ENCODE measurements around the gene LY6G6F. TPM values are rescaled to one million over a fixed set of nuclear protein-coding genes. Genes with fewer than 3 reads are reported as not detected.

LY6G6F gene
- total RNA-seq, 1 donor from 2014 or later = not detected

- no peak for DNase-seq
Observed at GRCh38 chr6:31723980-31724691, 17.5 kb downstream of the LY6G6F start.

GRCh38 chr6:31725502-31726350, 19.1 kb downstream of the LY6G6F start:
- DNase-seq = no peak

GRCh38 chr6:31727034-31727716, 20.5 kb downstream of the LY6G6F start:
- no peak for DNase-seq

GRCh38 chr6:31727717-31728671, 21.3 kb downstream of the LY6G6F start:
- DNase-seq = no peak

- DNase-seq = no peak
Observed at GRCh38 chr6:31728767-31729514, 22.3 kb downstream of the LY6G6F start, which contains the start of gene DDAH2. Gene DDAH2 (minus strand): TSS chr6:31729299. CDS start chr6:31729161, 138 bp downstream.

- DNase-seq = peak; percentile 48
Observed at GRCh38 chr6:31729515-31729978, 22.9 kb downstream of the LY6G6F start.

GRCh38 chr6:31729979-31730630, 23.4 kb downstream of the LY6G6F start:
- peak; percentile 27 for DNase-seq

GRCh38 chr6:31730631-31731086, 24.0 kb downstream of the LY6G6F start:
- no peak for DNase-seq

GRCh38 chr6:31732029-31732428, 25.4 kb downstream of the LY6G6F start:
- DNase-seq = no peak

GRCh38 chr6:31733734-31734133, 27.1 kb downstream of the LY6G6F start:
- DNase-seq = no peak

GRCh38 chr6:31734247-31734820, 27.7 kb downstream of the LY6G6F start:
- no peak for DNase-seq

GRCh38 chr6:31734821-31735406, 28.2 kb downstream of the LY6G6F start:
- DNase-seq = no peak

GRCh38 chr6:31736021-31736767, 29.5 kb downstream of the LY6G6F start, which contains the start of gene CLIC1:
Gene CLIC1 (minus strand): TSS chr6:31736530. CDS start chr6:31736300, 230 bp downstream.
- no peak for DNase-seq

- no peak for DNase-seq
Observed at GRCh38 chr6:31736768-31737314, 30.2 kb downstream of the LY6G6F start.

- no peak for DNase-seq
Observed at GRCh38 chr6:31737315-31737990, 30.8 kb downstream of the LY6G6F start.

GRCh38 chr6:31737991-31738979, 31.6 kb downstream of the LY6G6F start:
- DNase-seq = no peak
